Dermis microvascular lymphatic vessel endothelial cell (primary cell): ENCODE results near the gene FAM210B. TPM values are rescaled to one million over a fixed set of nuclear protein-coding genes. Genes with fewer than 3 reads are reported as not detected.

Experiments used
- total RNA-seq: library from RNA; depleted of rRNA; stranded (reverse); fragments of >200 nt; gene quantifications from 2 replicates; pipeline ENCODE4 v1.2.1, GENCODE V29; 2014

FAM210B gene
- total RNA-seq, 1 donor from 2014 or later, result 24.1 TPM

Other genes starting within 250 kb of the FAM210B start
- gene MC3R, start 110.2 kb upstream of the FAM210B start, total RNA-seq, result not detected in 2 replicates
- gene AURKA, start 33.2 kb downstream of the FAM210B start, total RNA-seq, result 9.7 and 27.5 TPM in 2 replicates
- gene CSTF1, start 33.7 kb downstream of the FAM210B start, total RNA-seq, result 22.6 and 35.3 TPM in 2 replicates
- gene CASS4, start 53.3 kb downstream of the FAM210B start, total RNA-seq, result under 0.01 and 0.13 TPM in 2 replicates
- gene RTF2, start 109.7 kb downstream of the FAM210B start, total RNA-seq, result 78.4 and 81.7 TPM in 2 replicates
- 0.13 TPM in 2 replicates for gene FAM209A, start 165.8 kb downstream of the FAM210B start, total RNA-seq
- 0.13 TPM in 1 of 2 replicates, not detected in the other for gene FAM209B, start 174.3 kb downstream of the FAM210B start, total RNA-seq